HG02763 (cell line): ENCODE data around the gene ESR1.
"Not testable (repeated sequence)": the region's sequence is repeated elsewhere in the genome, so short reads cannot be mapped to it uniquely, and the experiment has no call there.

ENCODE experiments used
- ATAC-seq: cut with Tn5 transposase; IDR thresholded peaks from one replicate; pipeline ENCODE4 v1.9.1; 2021; ENCODE audit warnings: mild to moderate bottlenecking, moderate library complexity; ENCODE audit not compliant: unreplicated experiment

ESR1 gene

DNA sequence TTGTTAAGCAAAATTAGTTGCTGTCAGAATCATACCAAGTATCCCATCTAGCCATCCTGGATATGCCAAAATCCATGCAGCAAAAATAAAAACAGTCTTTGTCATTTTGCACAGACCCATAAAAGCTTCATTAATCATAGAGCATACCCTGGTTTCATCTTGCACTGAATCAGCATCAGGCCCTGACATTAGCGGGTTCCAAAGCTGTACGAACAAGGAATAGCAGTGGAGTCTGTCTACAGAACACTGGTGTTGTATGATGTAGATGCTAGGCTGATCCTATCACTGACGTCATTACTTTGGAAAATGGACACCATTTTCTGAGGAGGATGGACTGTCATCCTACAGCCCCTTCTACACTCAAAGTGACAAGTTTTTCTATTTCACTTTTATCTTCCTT is 315.6 kb downstream of the ESR1 start:
- ATAC-seq = no peak

GRCh38 chr6:152124429-152125074 is 317.1 kb downstream of the ESR1 start:
- ATAC-seq = no peak

GRCh38 chr6:152127432-152128165 is 320.1 kb downstream of the ESR1 start:
- ATAC-seq = no peak

- ATAC-seq = no peak
These were observed 322.2 kb downstream of the ESR1 start for GRCh38 chr6:152129691-152130151.

- ATAC-seq = no peak
These were observed 323.0 kb downstream of the ESR1 start for GRCh38 chr6:152130441-152130840.

- no peak for ATAC-seq
These were observed 328.4 kb downstream of the ESR1 start for GRCh38 chr6:152135755-152136448.

DNA sequence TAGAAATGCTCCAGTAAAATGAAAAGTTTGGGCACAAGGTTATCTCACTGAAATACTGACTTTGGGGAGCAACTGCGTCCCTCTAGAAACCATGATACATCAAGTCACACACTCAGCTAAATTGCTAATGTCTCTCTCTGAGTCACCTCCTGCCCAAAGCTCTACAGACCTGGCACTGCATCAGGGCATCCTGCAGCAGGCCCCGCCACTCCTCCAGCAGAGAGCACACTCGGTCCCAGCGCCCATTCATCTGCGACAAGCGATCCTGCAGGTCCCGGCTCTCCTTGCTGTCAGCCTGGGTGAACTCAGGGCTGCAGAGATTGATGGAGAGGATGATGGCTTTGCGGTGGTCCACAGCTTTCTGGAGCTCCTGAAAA is 329.0 kb downstream of the ESR1 start:
- ATAC-seq = no peak

DNA sequence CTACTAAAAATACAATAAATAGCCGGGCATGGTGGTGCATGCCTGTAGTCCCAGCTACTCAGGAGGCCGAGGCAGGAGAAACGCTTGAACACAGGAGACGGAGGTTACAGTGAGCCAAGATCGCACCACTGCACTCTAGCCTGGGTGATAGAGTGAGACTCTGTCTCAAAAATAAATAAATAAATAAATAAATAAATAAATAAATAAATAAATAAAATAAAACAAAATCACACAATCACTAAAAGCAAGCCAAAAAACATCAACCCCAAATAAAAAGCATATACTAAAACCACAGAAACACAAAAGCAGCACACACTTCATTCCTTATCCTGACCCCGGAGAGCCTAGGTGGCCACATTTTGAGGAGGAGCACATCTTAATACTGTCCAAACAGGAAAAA is 330.9 kb downstream of the ESR1 start:
- not testable (repeated sequence) for ATAC-seq

- no peak for ATAC-seq
These were observed 334.6 kb downstream of the ESR1 start for GRCh38 chr6:152142105-152142504.

GRCh38 chr6:152143359-152143758 is 335.9 kb downstream of the ESR1 start:
- no peak for ATAC-seq

GRCh38 chr6:152146385-152146784 is 338.9 kb downstream of the ESR1 start:
- no peak for ATAC-seq

DNA sequence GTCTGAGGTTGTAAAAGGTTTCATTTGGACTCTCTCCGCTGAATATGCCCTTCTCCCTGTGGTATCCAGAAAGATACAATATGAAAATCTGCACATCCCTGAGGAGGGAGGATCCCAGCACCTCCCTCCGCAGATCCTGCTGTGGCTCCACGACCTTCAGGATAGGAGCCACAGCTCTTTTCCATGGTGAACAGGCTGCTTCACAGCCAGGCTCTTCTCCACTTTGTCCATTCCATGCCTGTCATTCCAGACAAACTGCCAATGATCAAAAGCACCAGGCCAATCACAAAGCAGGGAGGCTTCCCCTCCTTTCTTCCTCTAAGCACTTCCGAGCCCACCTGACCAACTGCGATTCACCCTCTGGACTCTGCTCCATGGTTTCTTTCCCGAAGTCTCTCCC is 339.8 kb downstream of the ESR1 start:
- no peak for ATAC-seq

- no peak for ATAC-seq
These were observed 340.9 kb downstream of the ESR1 start for GRCh38 chr6:152148412-152148811.

- ATAC-seq = no peak
These were observed 342.7 kb downstream of the ESR1 start for GRCh38 chr6:152150196-152150595.

DNA sequence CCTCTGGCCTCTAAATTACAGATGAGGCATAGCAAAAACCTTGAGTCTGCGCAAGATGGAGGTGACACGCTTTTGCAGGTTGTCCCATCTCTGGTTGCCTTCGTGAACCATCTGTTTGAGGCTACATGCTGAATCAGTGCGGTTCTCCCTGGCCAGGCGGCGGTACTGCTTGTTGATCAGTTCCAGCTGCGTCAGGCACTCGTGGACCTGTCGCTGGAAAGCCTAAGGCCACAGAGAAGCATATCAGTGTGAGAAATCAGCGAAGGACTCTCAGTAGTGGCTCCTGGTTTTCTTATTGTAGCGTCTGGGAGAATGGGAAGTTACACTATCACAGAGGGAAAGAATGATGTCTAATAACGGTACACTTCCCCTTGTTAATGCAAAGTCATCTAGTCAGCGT is 344.4 kb downstream of the ESR1 start:
- ATAC-seq = no peak

DNA sequence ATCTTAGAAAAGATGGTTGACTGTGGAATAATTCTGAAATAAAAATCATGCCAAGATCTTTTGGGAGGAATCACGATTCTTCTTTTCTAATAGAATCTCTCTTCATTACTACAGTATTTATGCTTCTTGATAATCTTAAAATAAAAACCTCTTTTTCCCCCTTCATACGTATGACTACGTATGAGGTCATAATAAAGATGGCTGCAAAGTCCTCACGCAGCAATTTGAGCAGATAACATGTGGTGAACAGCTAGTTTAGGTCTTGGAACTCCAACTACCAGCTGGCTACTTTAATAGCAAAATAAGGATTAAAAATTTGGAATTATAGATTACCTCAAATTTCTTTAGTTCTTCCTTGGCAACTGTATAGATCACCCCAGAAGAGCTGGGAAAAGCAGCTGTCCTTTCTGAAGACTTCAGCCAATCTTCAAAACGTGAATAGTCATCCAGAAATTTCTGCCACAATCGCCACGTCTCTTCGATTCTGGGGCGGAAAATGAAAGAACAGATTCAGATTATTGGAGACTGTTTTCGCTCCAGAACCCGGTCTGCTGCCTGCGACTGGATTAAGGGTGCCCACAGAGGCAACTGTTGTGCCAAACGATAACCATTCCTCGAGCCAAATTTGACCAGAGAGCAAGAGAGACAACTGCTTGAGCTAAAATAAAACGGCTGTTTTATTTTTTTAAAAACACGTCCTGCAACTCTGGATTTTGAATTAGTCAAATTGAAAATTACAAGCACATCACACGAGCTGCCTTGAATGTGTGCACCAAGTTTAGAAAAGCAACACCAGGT is 347.3 kb downstream of the ESR1 start:
- ATAC-seq = no peak

GRCh38 chr6:152155792-152156191 is 348.3 kb downstream of the ESR1 start:
- no peak for ATAC-seq

GRCh38 chr6:152160346-152160745 is 352.9 kb downstream of the ESR1 start:
- peak; percentile 95 for ATAC-seq

DNA sequence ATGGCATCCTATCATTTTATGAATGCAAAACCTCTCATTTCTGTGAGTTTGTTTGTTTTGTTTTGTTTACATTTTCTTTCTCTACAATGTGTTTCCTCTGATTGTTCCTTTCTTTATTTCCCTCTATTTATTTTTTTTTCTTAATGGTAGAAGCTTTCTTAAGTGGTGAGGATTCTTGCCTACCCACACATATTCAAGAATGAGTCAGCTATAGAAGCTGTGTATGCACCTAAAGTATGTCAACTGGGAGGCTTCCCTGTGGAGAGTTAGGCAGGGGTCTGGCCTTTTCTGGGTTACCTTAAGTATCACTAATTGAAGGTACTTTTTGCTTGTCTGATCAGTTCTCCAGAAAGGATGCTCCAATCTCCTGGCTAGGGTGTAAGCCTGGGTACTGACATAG is 354.0 kb downstream of the ESR1 start:
- no peak for ATAC-seq

DNA sequence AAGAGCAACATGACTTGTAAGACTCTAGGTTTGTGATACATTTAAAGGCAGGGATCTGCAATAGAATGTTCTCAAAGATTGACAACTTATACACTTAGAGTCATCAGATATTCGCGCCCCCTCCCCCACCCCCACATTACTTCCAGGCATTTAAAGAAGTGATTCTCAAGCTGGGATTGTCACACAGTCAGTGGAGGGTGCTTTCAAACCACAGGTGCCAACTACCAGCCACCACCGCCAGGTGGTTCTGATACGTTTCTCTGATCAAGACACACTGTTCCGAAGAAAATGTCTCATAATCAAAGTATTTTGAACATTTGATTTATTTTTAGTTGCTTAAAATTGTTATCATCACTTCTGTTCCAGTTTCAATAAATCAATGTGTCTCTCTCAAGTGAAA is 357.5 kb downstream of the ESR1 start:
- ATAC-seq = no peak

DNA sequence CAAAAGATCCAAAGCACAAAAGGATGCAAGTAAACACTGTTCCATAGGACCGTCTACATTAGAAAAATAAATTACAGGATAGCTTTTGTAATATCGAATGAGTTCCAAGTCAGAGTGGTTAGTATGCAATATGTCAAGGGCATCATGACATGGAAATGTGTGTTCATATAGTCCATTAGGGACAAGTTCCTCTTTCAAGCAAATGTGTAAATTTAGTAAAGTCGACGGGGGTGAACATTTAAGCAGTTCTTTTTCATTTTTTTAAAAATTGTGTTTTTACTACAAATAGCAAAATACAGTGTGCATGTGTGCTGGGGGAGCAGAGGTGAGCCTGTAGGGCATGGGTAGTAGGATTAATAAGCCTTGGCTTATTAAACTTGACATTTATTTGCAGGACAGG is 359.0 kb downstream of the ESR1 start:
- ATAC-seq = no peak
